ENCODE data around the gene MYBPC1. TPM values are rescaled to one million over a fixed set of nuclear protein-coding genes. Genes with fewer than 3 reads are reported as not detected.

The MYBPC1 gene
- total RNA-seq, 1 experiment from 2014 or later, result not detected

GRCh38 chr12:101710288-101710687, 115.5 kb downstream of the MYBPC1 start:
- TF ChIP-seq EZH2 (IDR thresholded peaks at IDR 0.05; ENCODE audit: low read depth), result no peak
- no peak for TF ChIP-seq CTCF (conservative IDR thresholded peaks at IDR 0.05)
- POLR2A ChIA-PET (ENCODE audit: unreplicated experiment), result no interaction called here
- Histone ChIP-seq H3K27me3 (ENCODE audit: insufficient read depth, low read depth) (no peaks in the 10 kb centered on the region), H3K36me3 (ENCODE audit: low read depth) (no peaks in the 10 kb centered on the region), H4K20me1 (ENCODE audit: insufficient read depth) (no peaks in the 10 kb centered on the region), H3K27ac (no peak overlapping the region), H3K4me2 (no peak overlapping the region), H3K79me2 (ENCODE audit: low read depth) (no peaks in the 10 kb centered on the region), H3K9me2 (ENCODE audit: insufficient read depth) (no peaks in the 10 kb centered on the region), H3K9me3 (ENCODE audit: insufficient read depth, low read depth) (no peaks in the 10 kb centered on the region), H3F3A (ENCODE audit: insufficient read depth, low read depth) (no peaks in the 10 kb centered on the region), H3K4me1 (replicated peaks; ENCODE audit: insufficient read depth) (no peaks in the 10 kb centered on the region), H2AFZ (no peak overlapping the region), H3K4me3 (no peak overlapping the region)
- CTCF ChIA-PET, result no interaction called here
- DNase-seq, result no peak
- intact Hi-C loops (cut with micrococcal nuclease; ENCODE audit: unreplicated experiment), result no loop called here
- BruUV-seq (replicated peaks), result no TSS peak

GRCh38 chr12:101713059-101713682, 118.4 kb downstream of the MYBPC1 start:
- Histone ChIP-seq H3F3A (ENCODE audit: insufficient read depth, low read depth) (no peaks in the 10 kb centered on the region), H3K4me1 (replicated peaks; ENCODE audit: insufficient read depth) (no peaks in the 10 kb centered on the region), H3K9me3 (ENCODE audit: insufficient read depth, low read depth) (no peaks in the 10 kb centered on the region), H3K4me3 (no peak overlapping the region), H3K27me3 (ENCODE audit: insufficient read depth, low read depth) (no peaks in the 10 kb centered on the region), H4K20me1 (ENCODE audit: insufficient read depth) (no peaks in the 10 kb centered on the region), H3K9me2 (ENCODE audit: insufficient read depth) (no peaks in the 10 kb centered on the region), H2AFZ (no peak overlapping the region), H3K36me3 (ENCODE audit: low read depth) (no peaks in the 10 kb centered on the region), H3K4me2 (no peak overlapping the region), H3K79me2 (ENCODE audit: low read depth) (no peaks in the 10 kb centered on the region), H3K27ac (no peak overlapping the region)
- intact Hi-C loops (cut with micrococcal nuclease; ENCODE audit: unreplicated experiment), result no loop called here
- no peak for DNase-seq
- BruUV-seq (replicated peaks), result no TSS peak
- TF ChIP-seq CTCF (conservative IDR thresholded peaks at IDR 0.05) (no peak), EZH2 (IDR thresholded peaks at IDR 0.05; ENCODE audit: low read depth) (no peak)
- CTCF ChIA-PET, result no interaction called here
- POLR2A ChIA-PET (ENCODE audit: unreplicated experiment), result no interaction called here

GRCh38 chr12:101713930-101714329, 119.2 kb downstream of the MYBPC1 start:
- no peak for TF ChIP-seq EZH2 (IDR thresholded peaks at IDR 0.05; ENCODE audit: low read depth)
- TF ChIP-seq CTCF (conservative IDR thresholded peaks at IDR 0.05), result no peak
- no peak overlapping the region for H3K27ac ChIP-seq
- no peak for DNase-seq
- intact Hi-C loops (cut with micrococcal nuclease; ENCODE audit: unreplicated experiment), result no loop called here
- H3K9me3 ChIP-seq (ENCODE audit: insufficient read depth, low read depth), result no peaks in the 10 kb centered on the region
- no TSS peak for BruUV-seq (replicated peaks)
- no peaks in the 10 kb centered on the region for H3K79me2 ChIP-seq (ENCODE audit: low read depth)
- H4K20me1 ChIP-seq (ENCODE audit: insufficient read depth), result no peaks in the 10 kb centered on the region
- no peaks in the 10 kb centered on the region for H3K4me1 ChIP-seq (replicated peaks; ENCODE audit: insufficient read depth)
- no peak overlapping the region for H2AFZ ChIP-seq
- no peaks in the 10 kb centered on the region for H3F3A ChIP-seq (ENCODE audit: insufficient read depth, low read depth)
- POLR2A ChIA-PET (ENCODE audit: unreplicated experiment), result no interaction called here
- H3K4me3 ChIP-seq, result no peak overlapping the region
- no peak overlapping the region for H3K4me2 ChIP-seq
- H3K9me2 ChIP-seq (ENCODE audit: insufficient read depth), result no peaks in the 10 kb centered on the region
- no peaks in the 10 kb centered on the region for H3K36me3 ChIP-seq (ENCODE audit: low read depth)
- CTCF ChIA-PET, result interaction anchor here (0.7 kb wide), 1 partner anchor 1166 kb away, joined by 12 read pairs; no protein-coding TSS in a partner anchor
- H3K27me3 ChIP-seq (ENCODE audit: insufficient read depth, low read depth), result no peaks in the 10 kb centered on the region
